Neural crest cell (in vitro differentiated cells): ENCODE data around the gene CLCNKA. TPM values are rescaled to one million over a fixed set of nuclear protein-coding genes. Genes with fewer than 3 reads are reported as not detected.
"Not testable (repeated sequence)": the region's sequence is repeated elsewhere in the genome, so short reads cannot be mapped to it uniquely, and the experiment has no call there.

Experiments used
- DNase-seq: peaks from one replicate; pipeline ENCODE4 v3.0.0; 2021; ENCODE audit warnings: low read depth, mixed read lengths, low spot score
- H3K27ac Mint-ChIP-seq: one replicate; pipeline ENCODE4 v1.8.0; 2021; ENCODE audit warnings: mild to moderate bottlenecking, mixed read lengths; ENCODE audit not compliant: unreplicated experiment
- H3K27me3 Mint-ChIP-seq: 2 replicates; pipeline ENCODE4 v1.8.0; 2021; ENCODE audit warnings: low read depth, mild to moderate bottlenecking, mixed read lengths
- H3K36me3 Mint-ChIP-seq: 2 replicates; pipeline ENCODE4 v1.8.0; 2021; ENCODE audit warnings: low read depth, mild to moderate bottlenecking, mixed read lengths
- H3K4me1 Mint-ChIP-seq: 2 replicates; pipeline ENCODE4 v1.8.0; 2021; ENCODE audit warnings: mixed read lengths
- H3K4me3 Mint-ChIP-seq: one replicate; pipeline ENCODE4 v1.8.0; 2021; ENCODE audit warnings: mild to moderate bottlenecking, mixed read lengths
- H3K9me3 Mint-ChIP-seq: 2 replicates; pipeline ENCODE4 v1.8.0; 2021; ENCODE audit warnings: mixed read lengths
- CTCF ChIP-seq: fragments of 200-600 bp; sonication (generic); conservative IDR thresholded peaks from 2 replicates; pipeline ENCODE4 v1.5.0; 2021; ENCODE audit warnings: antibody characterized with exemption, mild to moderate bottlenecking
- total RNA-seq: library from RNA; stranded (reverse); gene quantifications from 2 replicates; pipeline ENCODE4 v1.2.1, GENCODE V29; 2021

CLCNKA gene
- total RNA-seq, 1 donor from 2014 or later, result not detected

DNA sequence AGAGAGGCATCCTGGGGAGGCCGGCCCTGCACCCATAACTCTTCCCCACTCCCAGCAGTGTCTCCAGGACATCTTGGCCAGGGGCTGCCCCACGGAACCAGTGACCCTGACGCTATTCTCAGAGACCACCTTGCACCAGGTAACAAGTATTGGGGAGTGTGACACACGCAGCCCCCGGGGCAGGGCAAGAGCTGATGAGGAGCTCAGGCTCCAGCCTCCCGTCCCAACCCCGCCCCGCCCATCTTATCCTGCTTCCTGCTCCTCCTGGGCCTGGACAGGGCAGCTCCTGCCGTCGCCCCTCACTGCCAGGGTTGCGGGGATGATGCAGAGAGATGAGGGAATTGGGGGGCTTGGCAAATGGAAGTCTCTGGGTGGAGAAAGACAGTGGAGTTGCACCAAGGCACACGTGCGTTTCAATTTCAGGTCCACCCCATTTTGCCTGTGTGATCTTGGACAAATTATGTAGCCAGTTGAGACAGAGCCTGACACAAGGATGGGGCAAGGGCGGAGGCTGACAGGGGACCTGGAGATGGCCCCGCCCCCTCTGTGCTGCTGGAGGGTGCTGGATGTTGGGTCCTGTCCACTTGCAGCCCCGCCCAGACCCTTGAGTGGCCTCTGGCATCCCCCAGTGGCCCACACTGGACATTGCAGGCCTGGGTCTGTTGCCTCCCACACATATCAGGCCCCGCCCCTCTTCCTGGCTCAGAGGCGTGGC lies 10.7 kb downstream of the CLCNKA start:
- no peaks in the 10 kb centered on the region for H3K36me3 Mint-ChIP-seq
- no peak overlapping the region for H3K4me3 Mint-ChIP-seq
- peaks cover 5% of the 10 kb centered on the region for H3K27me3 Mint-ChIP-seq
- peak; percentile 90 for DNase-seq
- peak; percentile 84 for TF ChIP-seq CTCF
- H3K9me3 Mint-ChIP-seq, result no peaks in the 10 kb centered on the region
- H3K27ac Mint-ChIP-seq, result peak overlapping the region; percentile 67
- peaks cover 6% of the 10 kb centered on the region for H3K4me1 Mint-ChIP-seq

GRCh38 chr1:16033103-16033632 lies 11.3 kb downstream of the CLCNKA start:
- not testable (repeated sequence) for DNase-seq, H3K27me3 Mint-ChIP-seq, H3K36me3 Mint-ChIP-seq, H3K4me1 Mint-ChIP-seq, H3K4me3 Mint-ChIP-seq, H3K9me3 Mint-ChIP-seq
- peak overlapping the region; percentile 67 for H3K27ac Mint-ChIP-seq

- not testable (repeated sequence) for H3K9me3 Mint-ChIP-seq, H3K27me3 Mint-ChIP-seq, H3K36me3 Mint-ChIP-seq, DNase-seq, H3K4me3 Mint-ChIP-seq, H3K27ac Mint-ChIP-seq
- peaks cover 12% of the 10 kb centered on the region for H3K4me1 Mint-ChIP-seq
Observed at GRCh38 chr1:16036461-16036860, 14.6 kb downstream of the CLCNKA start.

GRCh38 chr1:16038620-16038912 lies 16.7 kb downstream of the CLCNKA start:
- Mint-ChIP-seq H3K27ac (no peak overlapping the region), H3K36me3 (no peaks in the 10 kb centered on the region), H3K4me1 (peaks cover 6% of the 10 kb centered on the region), H3K4me3 (no peak overlapping the region), H3K27me3 (peaks cover 4% of the 10 kb centered on the region), H3K9me3 (no peaks in the 10 kb centered on the region)
- TF ChIP-seq CTCF, result no peak
- no peak for DNase-seq

DNA sequence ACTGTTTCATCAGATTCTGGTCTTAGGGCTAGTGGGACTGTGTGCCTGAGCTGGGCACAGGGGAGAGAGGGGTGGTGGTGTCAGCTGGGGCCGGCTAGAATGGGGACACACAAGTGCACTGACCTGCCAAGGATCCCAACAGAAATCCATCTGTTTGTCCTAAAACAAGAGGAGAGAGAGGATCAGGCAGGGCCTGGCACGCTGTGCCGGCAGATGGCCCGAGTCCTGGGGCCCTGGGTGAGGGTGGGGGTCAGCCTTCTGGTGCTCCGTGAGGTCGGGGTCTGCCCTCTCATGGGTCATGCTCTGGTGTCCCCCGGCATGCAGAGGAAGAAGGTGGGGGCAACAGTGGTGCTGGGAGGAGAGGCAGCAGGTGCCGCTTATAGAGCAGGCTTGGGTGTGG lies 18.0 kb downstream of the CLCNKA start:
- H3K4me1 Mint-ChIP-seq, DNase-seq, H3K9me3 Mint-ChIP-seq, H3K4me3 Mint-ChIP-seq, H3K36me3 Mint-ChIP-seq, H3K27me3 Mint-ChIP-seq, H3K27ac Mint-ChIP-seq: not testable (repeated sequence)

DNA sequence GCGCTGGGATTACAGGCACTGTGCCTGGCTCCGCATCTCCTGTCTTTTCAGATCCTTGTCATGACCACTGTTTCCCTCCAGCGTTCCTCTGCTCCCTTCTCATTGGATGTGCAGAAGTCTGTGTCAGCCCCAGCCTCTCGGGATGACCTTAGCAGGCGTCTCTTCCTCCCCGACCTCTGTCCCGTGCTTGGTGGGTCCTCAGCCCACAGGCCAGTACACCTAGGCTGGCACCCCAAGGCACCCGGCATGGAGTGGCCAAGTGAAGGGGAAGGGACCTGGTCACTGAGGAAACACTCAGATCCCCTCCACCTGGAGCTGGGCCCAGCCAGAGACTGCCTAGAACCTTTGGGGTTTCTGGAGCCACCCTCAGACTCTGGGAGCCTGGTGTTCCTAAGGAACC lies 19.4 kb downstream of the CLCNKA start:
- Mint-ChIP-seq H3K9me3 (no peaks in the 10 kb centered on the region), H3K36me3 (no peaks in the 10 kb centered on the region), H3K27me3 (peaks cover 4% of the 10 kb centered on the region), H3K4me3 (no peak overlapping the region), H3K27ac (no peak overlapping the region), H3K4me1 (peaks cover 6% of the 10 kb centered on the region)
- no peak for TF ChIP-seq CTCF
- no peak for DNase-seq

DNA sequence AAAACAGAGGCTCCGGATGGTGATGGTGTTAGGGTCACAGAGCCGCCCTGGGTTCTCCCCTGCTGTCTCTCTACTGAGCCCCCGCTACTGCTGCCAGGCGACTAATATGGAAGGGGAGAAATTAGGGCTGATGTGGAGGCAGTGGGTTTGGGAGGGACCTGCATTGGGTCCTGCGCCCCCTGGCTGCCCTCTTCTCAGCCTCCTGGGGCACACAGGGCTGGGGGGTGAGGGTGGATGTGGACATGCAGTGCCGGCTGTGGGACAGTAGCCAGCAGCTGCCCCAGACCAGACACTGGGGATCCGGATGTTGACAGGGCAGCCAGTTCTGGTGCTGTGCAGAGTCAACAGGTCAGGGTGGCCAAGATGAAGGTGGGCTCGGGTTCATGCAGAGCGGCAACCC lies 20.3 kb downstream of the CLCNKA start:
- Mint-ChIP-seq H3K4me3 (no peak overlapping the region), H3K27me3 (peaks cover 4% of the 10 kb centered on the region), H3K27ac (no peak overlapping the region), H3K9me3 (no peaks in the 10 kb centered on the region), H3K4me1 (peaks cover 6% of the 10 kb centered on the region), H3K36me3 (no peaks in the 10 kb centered on the region)
- no peak for TF ChIP-seq CTCF
- DNase-seq, result no peak

DNA sequence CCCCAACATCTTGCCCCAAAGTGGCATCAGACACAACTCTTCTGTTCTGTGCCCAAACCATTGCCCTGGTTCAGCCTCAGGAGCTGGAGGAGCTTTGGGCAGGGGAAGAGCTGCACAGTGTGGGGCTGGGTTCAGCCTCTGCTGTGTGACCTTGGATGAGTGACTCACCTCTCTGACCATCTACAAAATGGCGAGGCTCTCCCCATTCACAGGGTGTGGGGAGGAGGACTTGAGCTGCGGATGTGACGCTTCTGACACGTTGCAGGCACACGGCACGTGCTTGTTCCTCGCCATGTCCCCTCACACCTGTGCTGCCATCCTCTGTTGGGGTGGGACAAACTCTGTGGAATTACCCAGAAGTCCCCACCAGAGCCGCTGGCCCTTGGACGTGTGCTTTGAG lies 20.8 kb downstream of the CLCNKA start:
- not testable (repeated sequence) for H3K4me3 Mint-ChIP-seq, H3K27me3 Mint-ChIP-seq, H3K9me3 Mint-ChIP-seq, H3K27ac Mint-ChIP-seq, DNase-seq, H3K4me1 Mint-ChIP-seq, H3K36me3 Mint-ChIP-seq
